Measurements from ENCODE around the gene ADPRS.

The ADPRS gene

DNA sequence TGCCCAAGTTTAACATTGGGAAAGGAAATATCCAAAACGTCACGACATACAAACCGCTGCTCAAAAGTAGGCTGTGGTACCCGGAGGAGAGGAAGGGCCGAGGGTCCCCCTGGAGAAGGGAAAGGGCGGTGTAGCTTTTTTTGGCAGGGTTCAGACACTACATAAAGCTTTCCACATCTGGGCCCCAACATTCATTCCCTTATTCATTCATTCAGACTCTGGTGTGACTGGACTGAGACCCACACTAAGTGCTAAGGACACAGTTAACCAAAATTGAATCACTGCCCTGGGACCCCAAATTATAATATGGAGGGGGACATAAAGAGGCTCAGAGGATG is 46.6 kb downstream of the ADPRS start:
- TF ChIP-seq, protein P1, sequence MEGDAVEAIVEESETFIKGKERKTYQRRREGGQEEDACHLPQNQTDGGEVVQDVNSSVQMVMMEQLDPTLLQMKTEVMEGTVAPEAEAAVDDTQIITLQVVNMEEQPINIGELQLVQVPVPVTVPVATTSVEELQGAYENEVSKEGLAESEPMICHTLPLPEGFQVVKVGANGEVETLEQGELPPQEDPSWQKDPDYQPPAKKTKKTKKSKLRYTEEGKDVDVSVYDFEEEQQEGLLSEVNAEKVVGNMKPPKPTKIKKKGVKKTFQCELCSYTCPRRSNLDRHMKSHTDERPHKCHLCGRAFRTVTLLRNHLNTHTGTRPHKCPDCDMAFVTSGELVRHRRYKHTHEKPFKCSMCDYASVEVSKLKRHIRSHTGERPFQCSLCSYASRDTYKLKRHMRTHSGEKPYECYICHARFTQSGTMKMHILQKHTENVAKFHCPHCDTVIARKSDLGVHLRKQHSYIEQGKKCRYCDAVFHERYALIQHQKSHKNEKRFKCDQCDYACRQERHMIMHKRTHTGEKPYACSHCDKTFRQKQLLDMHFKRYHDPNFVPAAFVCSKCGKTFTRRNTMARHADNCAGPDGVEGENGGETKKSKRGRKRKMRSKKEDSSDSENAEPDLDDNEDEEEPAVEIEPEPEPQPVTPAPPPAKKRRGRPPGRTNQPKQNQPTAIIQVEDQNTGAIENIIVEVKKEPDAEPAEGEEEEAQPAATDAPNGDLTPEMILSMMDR (IDR thresholded peaks at IDR 0.05): no peak

DNA sequence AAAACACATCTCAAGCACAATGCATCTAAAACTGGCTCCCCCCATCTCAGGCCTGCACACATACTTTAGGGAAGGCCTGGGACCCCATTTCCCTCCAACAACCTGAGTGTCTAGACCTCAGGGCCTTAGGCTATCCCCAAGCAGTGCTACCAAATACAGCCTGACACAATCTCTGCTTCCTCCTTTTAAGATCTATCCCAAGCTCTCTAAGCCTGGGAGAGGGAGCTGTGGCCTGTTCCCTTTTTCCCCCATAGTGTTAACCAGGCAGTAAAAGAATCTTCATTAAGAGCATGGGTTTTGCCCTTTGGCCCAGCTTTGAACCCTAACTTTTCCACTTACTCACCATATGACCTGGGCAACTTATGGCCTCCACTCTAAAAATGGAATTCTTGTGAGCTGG is 47.1 kb downstream of the ADPRS start:
- TF ChIP-seq, protein P1 (IDR thresholded peaks at IDR 0.05): no peak

DNA sequence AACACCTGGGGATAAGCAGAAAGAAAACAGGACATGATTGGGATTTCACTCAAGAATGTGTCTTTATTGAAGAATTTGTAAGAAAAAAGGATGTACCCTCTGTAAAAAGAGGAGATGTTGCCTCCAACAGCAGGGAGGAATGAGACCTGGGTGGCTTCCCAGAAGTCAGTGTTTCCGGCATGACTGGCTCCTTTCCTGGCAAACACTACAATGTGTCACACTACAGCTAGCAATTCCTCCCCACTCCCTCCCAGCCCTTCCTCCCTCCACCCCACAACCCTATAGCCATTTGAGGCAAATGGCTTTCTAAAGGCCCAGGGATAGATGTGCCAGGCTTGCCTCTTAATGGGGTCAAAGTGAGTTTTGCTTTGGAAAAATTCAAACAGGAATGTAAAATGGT is 47.8 kb downstream of the ADPRS start:
- TF ChIP-seq, protein P1 (IDR thresholded peaks at IDR 0.05): no peak

DNA sequence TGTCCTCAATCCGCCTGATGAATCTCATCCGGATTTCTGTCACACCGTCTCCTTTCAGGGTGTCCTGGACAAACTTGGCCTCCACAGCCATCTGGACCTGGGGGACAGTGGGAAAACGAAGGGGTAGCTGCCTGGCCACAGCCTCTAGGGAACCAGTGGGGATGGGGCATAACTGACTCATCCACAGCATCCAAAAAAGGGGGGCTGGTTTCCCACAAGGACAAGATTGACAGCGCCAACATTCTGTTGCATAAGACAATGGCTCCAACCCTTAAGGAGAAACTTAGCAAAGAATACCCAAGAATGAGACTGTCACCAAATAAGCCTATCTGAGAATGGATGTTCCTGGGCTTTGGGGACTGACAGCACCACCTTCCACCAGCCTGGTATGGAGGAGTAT is 48.5 kb downstream of the ADPRS start:
- TF ChIP-seq, protein P1 (IDR thresholded peaks at IDR 0.05): no peak

DNA sequence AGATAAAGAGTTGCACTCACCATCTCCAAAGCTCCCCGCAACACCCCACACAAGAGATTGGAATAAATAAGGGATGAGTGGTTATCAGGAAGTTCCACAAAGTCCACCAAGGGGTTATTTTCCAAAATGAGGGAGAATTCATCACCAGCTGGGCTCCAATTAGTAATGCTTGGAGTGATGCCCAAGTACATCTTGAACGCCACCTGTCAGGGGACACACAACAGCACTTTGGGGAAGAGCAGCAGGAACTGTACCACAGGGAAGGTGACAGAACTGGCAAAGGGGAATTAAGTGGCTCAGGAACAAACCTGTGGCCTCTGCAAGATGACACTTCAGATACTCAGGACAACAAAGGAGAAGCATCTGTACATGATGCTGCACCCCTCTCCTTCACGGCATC is 49.1 kb downstream of the ADPRS start:
- TF ChIP-seq, protein P1 (IDR thresholded peaks at IDR 0.05): no peak

DNA sequence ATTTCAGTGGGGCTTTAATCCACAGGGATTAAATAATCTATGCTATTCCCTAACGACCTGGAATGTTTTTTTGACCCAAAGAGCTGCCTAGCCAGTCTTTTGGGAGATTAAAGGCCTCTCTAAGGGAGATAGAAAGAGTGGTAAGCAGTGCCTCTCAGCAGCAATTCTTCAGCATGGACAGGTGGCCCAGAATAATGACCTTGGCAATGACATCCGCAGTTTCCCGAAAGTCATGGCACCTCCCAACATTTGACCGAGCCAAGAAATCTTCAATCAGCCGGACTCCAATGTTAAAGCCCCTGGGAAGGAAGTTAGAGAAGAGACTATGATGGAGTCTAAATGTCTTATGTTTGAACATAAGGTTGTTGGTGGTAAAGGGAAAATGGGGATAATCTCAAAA is 50.8 kb downstream of the ADPRS start:
- TF ChIP-seq, protein P1 (IDR thresholded peaks at IDR 0.05): no peak

DNA sequence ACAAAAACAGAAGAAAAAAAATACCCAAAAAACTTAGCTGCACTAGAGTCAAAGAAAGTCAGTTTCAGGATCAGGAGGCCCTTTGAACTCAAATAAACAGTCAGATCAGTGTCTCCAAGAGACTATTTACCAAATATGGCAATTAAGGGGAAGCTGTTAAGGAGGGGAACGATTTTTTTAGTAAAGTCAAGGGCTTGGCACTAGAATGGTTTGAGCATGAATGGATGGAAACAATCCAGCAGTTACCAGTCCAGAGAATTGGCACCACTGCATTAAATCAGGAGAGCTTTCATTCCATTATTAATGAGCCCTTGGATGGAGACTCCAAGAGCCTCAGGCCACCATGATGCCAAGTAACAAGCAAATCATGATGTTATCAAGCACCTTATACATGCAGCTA is 53.4 kb downstream of the ADPRS start:
- TF ChIP-seq, protein P1 (IDR thresholded peaks at IDR 0.05): no peak

DNA sequence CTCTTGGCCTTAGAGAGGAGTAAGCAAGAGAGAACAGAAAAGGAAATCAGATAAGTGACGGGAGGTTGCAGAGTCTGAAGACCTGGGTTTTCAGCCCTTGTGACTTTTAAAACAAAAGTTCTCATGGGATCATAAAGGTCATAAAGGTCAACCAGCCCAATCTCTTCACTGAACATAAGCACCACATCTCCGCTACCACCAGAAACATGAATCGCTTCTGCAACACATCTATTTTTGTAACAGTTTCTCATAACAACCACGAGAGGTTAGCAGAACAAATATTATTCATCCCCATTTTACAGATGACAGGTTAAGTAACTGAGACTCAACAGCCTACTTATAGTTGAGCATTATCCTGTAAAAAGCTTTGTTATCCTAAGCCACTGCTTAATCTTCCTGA is 54.7 kb downstream of the ADPRS start:
- TF ChIP-seq, protein P1 (IDR thresholded peaks at IDR 0.05): no peak

Measured in LNCAP (cell line).